HG02938 (cell line): ENCODE measurements around the gene MAN1A1.

Experiments used
- ATAC-seq: cut with Tn5 transposase; IDR thresholded peaks from one replicate; pipeline ENCODE4 v1.9.1; 2021; ENCODE audit warnings: mild to moderate bottlenecking, moderate library complexity; ENCODE audit not compliant: unreplicated experiment

Gene MAN1A1

GRCh38 chr6:119127627-119128026 lies 221.9 kb downstream of the MAN1A1 start:
- ATAC-seq, result no peak
